Colonic mucosa (tissue), 4 donors: ENCODE results near the gene IL17RA. TPM values are rescaled to one million over a fixed set of nuclear protein-coding genes. Genes with fewer than 3 reads are reported as not detected.

Experiments
- DNase-seq: peaks from one replicate; pipeline ENCODE4 v3.0.0-alpha.2; 2020
- H3K27ac ChIP-seq: fragments of 200-600 bp; one replicate; pipeline ENCODE4 v1.8.0; 2021
- H3K27me3 ChIP-seq: fragments of 200-600 bp; one replicate; pipeline ENCODE4 v1.8.0; 2021
- H3K36me3 ChIP-seq: fragments of 200-600 bp; one replicate; pipeline ENCODE4 v1.8.0; 2021
- H3K4me1 ChIP-seq: fragments of 200-600 bp; one replicate; pipeline ENCODE4 v1.8.0; 2021; ENCODE audit warnings: mild to moderate bottlenecking
- H3K4me3 ChIP-seq: fragments of 200-600 bp; one replicate; pipeline ENCODE4 v1.8.0; 2021
- H3K9ac ChIP-seq, 2 donors: one replicate each; pipeline ENCODE4 v1.7.0; 2013; ENCODE audit warnings: control low read depth in 2 of 2, low read depth in 2 of 2, low read length in 2 of 2
- H3K9me3 ChIP-seq: fragments of 200-600 bp; one replicate; pipeline ENCODE4 v1.8.0; 2021
- intact Hi-C: fragments of 100-400 bp; cut with DNase I; formaldehyde crosslinking; loops from one replicate; pipeline ENCODE4 v1.14.1; 2022
- total RNA-seq, 2 donors: library from RNA; stranded (reverse); fragmentation: NEBNext Ultra II Directional in 1 of 2; extraction: Animal tissue kit (Norgen Biotek cat#: 25700) in 1 of 2; gene quantifications; one replicate each; pipeline ENCODE4 v1.2.1, GENCODE V29; 2021
- TF ChIP-seq, protein P1 (sequence below): fragments of 200-600 bp; IDR thresholded peaks from one replicate; pipeline ENCODE4 v1.8.0; 2022; ENCODE audit warnings: antibody characterized with exemption, mild to moderate bottlenecking
- donor health status: healthy.
- donor health status: DM: no; HTN: no; CAD: no.
- donor health status: DM: no; HTN: no; CAD: no.

IL17RA gene
- total RNA-seq, 2 donors from 2014 or later = 17.2 to 20.2 TPM

DNA sequence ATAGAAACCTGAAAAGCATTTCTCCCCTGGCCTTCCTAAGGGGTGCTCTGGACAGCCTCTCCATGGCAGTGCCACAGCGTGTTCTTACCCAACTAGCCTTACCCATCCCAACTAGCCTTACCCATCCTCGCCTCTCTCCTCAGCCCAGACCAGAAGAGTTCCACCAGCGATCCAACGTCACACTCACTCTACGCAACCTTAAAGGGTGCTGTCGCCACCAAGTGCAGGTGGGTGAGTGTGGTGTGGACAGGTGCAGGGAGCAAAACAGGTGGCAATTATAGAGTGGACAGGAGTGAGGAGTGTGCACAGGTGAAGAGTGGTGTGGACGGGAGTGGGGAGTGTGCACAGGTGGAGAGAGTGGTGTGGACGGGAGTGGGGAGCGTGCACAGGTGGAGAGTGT, 18.6 kb downstream of the IL17RA start:
- TF ChIP-seq, protein P1, sequence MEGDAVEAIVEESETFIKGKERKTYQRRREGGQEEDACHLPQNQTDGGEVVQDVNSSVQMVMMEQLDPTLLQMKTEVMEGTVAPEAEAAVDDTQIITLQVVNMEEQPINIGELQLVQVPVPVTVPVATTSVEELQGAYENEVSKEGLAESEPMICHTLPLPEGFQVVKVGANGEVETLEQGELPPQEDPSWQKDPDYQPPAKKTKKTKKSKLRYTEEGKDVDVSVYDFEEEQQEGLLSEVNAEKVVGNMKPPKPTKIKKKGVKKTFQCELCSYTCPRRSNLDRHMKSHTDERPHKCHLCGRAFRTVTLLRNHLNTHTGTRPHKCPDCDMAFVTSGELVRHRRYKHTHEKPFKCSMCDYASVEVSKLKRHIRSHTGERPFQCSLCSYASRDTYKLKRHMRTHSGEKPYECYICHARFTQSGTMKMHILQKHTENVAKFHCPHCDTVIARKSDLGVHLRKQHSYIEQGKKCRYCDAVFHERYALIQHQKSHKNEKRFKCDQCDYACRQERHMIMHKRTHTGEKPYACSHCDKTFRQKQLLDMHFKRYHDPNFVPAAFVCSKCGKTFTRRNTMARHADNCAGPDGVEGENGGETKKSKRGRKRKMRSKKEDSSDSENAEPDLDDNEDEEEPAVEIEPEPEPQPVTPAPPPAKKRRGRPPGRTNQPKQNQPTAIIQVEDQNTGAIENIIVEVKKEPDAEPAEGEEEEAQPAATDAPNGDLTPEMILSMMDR = no peak
- Histone ChIP-seq H3K9me3 (no peaks in the 10 kb centered on the region), H3K9ac (no peak overlapping the region), H3K27me3 (no peaks in the 10 kb centered on the region), H3K4me1 (no peaks in the 10 kb centered on the region), H3K4me3 (no peak overlapping the region), H3K36me3 (no peaks in the 10 kb centered on the region), H3K27ac (no peak overlapping the region)
- no peak for DNase-seq
- intact Hi-C loops = no loop called here

DNA sequence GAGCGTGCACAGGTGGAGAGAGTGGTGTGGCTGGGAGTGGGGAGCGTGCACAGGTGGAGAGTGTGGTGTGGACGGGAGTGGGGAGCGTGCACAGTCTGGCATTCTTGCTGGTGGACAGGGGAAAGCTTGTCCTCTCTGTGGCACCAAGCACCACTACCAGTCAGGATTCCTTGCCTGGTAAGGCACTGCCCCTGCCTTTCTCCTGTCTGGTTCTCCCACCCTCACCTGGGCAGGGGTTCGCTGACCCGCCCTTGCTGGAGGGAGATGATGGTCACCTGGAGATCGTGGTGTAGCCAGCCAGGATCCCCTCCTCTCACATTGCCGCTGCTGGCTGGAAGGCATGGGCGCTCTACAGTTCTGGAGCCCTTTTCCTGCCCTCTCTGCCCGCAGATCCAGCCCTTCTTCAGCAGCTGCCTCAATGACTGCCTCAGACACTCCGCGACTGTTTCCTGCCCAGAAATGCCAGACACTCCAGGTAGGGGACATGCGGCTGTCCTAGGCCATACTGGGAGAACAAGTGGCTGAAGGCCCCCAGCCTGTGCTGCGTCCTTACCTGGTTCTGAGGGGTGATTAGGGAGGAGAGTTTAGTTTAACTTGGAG, 19.6 kb downstream of the IL17RA start:
- Histone ChIP-seq H3K36me3 (no peaks in the 10 kb centered on the region), H3K4me1 (no peaks in the 10 kb centered on the region), H3K27me3 (no peaks in the 10 kb centered on the region), H3K9ac (no peak overlapping the region), H3K27ac (no peak overlapping the region), H3K9me3 (no peaks in the 10 kb centered on the region), H3K4me3 (no peak overlapping the region)
- TF ChIP-seq, protein P1 = no peak
- intact Hi-C loops = no loop called here
- DNase-seq = no peak

DNA sequence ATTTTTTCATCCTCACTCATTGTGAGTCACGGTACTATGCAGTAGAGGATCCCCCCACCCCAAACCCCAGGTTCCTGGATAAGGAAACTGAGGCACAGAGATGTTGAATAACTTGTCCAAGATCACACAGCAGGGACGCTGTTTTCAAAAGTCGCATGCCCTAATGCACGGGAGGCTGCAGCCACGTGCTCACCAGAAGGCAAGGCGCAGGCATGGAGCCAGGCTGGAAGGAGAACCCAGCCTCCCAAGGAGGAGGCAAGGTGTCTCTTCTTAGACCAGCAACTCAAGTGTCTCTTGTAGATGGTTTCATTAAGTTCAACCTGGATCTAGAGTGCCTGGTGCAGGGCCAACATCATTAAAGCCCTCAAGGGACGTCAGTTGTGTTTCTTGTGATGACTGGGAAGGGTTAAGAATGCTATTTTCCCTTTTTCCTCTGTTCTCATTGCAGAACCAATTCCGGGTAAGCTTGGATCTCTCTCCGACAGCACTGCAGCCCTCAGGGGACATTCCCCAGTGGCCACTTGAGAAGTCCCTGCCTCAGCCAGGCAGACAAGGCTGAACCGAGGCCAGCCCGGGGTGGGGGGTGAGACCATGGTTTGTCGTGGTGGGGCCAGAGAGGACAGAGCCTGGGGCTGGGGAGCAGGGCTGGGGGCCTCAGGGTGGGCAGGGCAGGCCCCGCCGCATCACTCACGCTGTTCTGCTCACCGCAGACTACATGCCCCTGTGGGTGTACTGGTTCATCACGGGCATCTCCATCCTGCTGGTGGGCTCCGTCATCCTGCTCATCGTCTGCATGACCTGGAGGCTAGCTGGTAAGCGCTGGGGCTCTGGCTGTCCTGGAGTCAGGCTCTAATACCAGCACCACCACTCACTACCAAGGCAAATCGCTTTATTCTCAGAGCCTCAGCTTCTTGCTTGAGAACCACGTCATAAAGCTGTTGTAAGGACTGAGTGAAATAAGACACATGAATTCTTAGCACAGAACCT, 20.6 kb downstream of the IL17RA start:
- TF ChIP-seq, protein P1 = no peak
- no peak for DNase-seq
- Histone ChIP-seq H3K9me3 (no peaks in the 10 kb centered on the region), H3K4me3 (no peak overlapping the region), H3K27ac (no peak overlapping the region), H3K27me3 (no peaks in the 10 kb centered on the region), H3K4me1 (no peaks in the 10 kb centered on the region), H3K9ac (no peak overlapping the region), H3K36me3 (peaks cover 4% of the 10 kb centered on the region)
- intact Hi-C loops = no loop called here

DNA sequence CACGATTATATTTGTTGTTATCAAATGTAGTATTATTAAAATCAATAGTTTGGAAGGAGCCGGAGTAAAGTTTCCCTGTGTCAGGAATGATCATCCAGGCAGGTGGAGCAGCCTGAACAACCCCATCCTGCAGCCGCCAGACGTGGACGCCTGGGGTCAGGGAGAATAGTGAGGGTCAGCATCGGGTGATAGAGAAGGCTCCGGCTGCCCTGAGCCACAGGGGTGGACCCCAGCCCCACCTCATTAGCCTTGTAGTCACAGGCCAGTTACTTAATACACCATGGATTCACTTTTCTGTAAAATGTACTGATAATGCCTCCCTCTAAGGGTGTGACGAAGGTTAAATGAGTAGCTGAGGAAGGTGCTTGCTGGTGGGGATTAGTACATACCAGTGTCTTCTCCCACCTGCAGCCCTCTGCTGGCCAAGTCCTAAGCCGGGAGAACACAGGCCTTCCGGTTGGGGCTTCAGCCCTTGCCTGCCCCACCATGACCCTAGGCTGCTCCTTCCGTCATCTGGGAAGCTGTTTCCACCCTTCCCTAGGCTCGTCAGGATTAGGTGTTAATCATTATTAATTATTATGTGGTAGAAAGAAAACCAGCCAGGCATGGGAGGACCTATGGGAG, 21.5 kb downstream of the IL17RA start:
- DNase-seq = no peak
- intact Hi-C loops = no loop called here
- peaks cover 4% of the 10 kb centered on the region for H3K36me3 ChIP-seq

More for the DNA sequence above, 21.5 kb downstream of the IL17RA start:
- Histone ChIP-seq H3K27me3 (no peaks in the 10 kb centered on the region), H3K9me3 (no peaks in the 10 kb centered on the region), H3K4me3 (no peak overlapping the region), H3K4me1 (no peaks in the 10 kb centered on the region), H3K27ac (peak overlapping the region; percentile 1), H3K9ac (no peak overlapping the region)
- TF ChIP-seq, protein P1 = no peak
